HepG2 (cell line): Measurements from ENCODE around the gene KCNH1. TPM values are rescaled to one million over a fixed set of nuclear protein-coding genes. Genes with fewer than 3 reads are reported as not detected.

Experiments used
- ATAC-seq: fragments of 200-7000 bp; cut with Tn5 transposase; 3 replicates; pipeline ENCODE4 v1.9.1; 2020; ENCODE audit warnings: mild to moderate bottlenecking, moderate library complexity
- BruUV-seq: library from RNA; stranded (reverse); fragments of 400-500 nt; replicated peaks from 2 replicates; lab custom pipeline; 2021; lab: Mats Ljungman, UMichigan
- CTCF ChIA-PET: fragments of 300-600 bp; formaldehyde crosslinking; extraction: SDS; loops from one replicate; lab custom pipeline; 2021; ENCODE audit warnings: low total read pairs, inconsistent platforms, low intra/inter-chr PET ratio; lab: Yijun Ruan, JAX
- POLR2A ChIA-PET: fragments of 350-600 bp; sonication (Branson Sonifier 250); formaldehyde crosslinking; loops from one replicate; lab custom pipeline; 2020; ENCODE audit warnings: antibody characterized with exemption, inconsistent platforms; lab: Yijun Ruan, JAX
- DNase-seq: peaks from one replicate; pipeline ENCODE4 v3.0.0-alpha.2; 2015; ENCODE audit warnings: low spot score
- FAIRE-seq: peaks from 3 replicates; lab custom pipeline; 2011; peaks lifted over from hg19 to GRCh38; lab: Jason Lieb, UNC
- H2AFZ ChIP-seq: one replicate; pipeline ENCODE4 v1.6.1; 2011; ENCODE audit warnings: low read length, inconsistent platforms
- H3K27ac ChIP-seq: fragments of 300-600 bp; 3 replicates; pipeline ENCODE4 v1.8.0; 2011; ENCODE audit warnings: mixed run types, mild to moderate bottlenecking, mixed read lengths, low read length, inconsistent platforms; ENCODE audit not compliant: insufficient read depth; ENCODE audit errors: extremely low read length
- H3K27me3 ChIP-seq, 2 experiments: fragments of 200-600 bp in 1 of 2; 2 replicates in 1 of 2; 3 replicates in 1 of 2; pipeline versions ENCODE4 v1.6.0 to v1.8.0; 2011; ENCODE audit warnings: low read length in 2 of 2, mild to moderate bottlenecking in 2 of 2, moderate library complexity in 2 of 2, inconsistent platforms in 1 of 2; ENCODE audit not compliant: insufficient read depth in 2 of 2, control insufficient read depth in 1 of 2
- H3K36me3 ChIP-seq, 2 experiments: fragments of 200-600 bp in 1 of 2; replicated peaks in 1 of 2; 2 replicates in 1 of 2; 3 replicates in 1 of 2; pipeline versions ENCODE4 v1.5.1 to v1.8.0; 2011; ENCODE audit warnings: low read length in 2 of 2, inconsistent platforms in 1 of 2; ENCODE audit not compliant: insufficient read depth in 2 of 2, control insufficient read depth in 1 of 2
- H3K4me1 ChIP-seq: 2 replicates; pipeline ENCODE4 v1.5.1; 2012; ENCODE audit warnings: low read length, inconsistent platforms; ENCODE audit not compliant: insufficient read depth
- H3K4me2 ChIP-seq: 2 replicates; pipeline ENCODE4 v1.6.0; 2011; ENCODE audit warnings: low read depth, low read length, inconsistent platforms
- H3K4me3 ChIP-seq, 3 experiments: fragments of 200-600 bp in 1 of 3; sonication (generic), shearing (Covaris generic) in 1 of 3; replicated peaks in 1 of 3; 2 replicates each; pipeline ENCODE4 v1.5.1; 2011 to 2016; ENCODE audit warnings: low read length in 3 of 3, inconsistent platforms in 2 of 3, low read depth in 2 of 3, mild to moderate bottlenecking in 2 of 3, control low read depth in 1 of 3, mixed read lengths in 1 of 3; ENCODE audit not compliant: insufficient read depth in 1 of 3
- H3K79me2 ChIP-seq: one replicate; pipeline ENCODE4 v1.6.1; 2011; ENCODE audit warnings: low read length, inconsistent platforms; ENCODE audit not compliant: insufficient read depth
- H3K9ac ChIP-seq: 2 replicates; pipeline ENCODE4 v1.6.0; 2011; ENCODE audit warnings: mild to moderate bottlenecking, low read depth, low read length, inconsistent platforms; ENCODE audit not compliant: insufficient read depth
- H3K9me3 ChIP-seq: 2 replicates; pipeline ENCODE4 v1.5.1; 2012; ENCODE audit warnings: mild to moderate bottlenecking, low read length
- H4K20me1 ChIP-seq: 2 replicates; pipeline ENCODE4 v1.6.0; 2011; ENCODE audit warnings: inconsistent platforms, mild to moderate bottlenecking, low read length, moderate library complexity; ENCODE audit not compliant: insufficient read depth
- CEBPB ChIP-seq: IDR thresholded peaks from 2 replicates; pipeline ENCODE4 v1.6.1; 2011; ENCODE audit warnings: low read depth, low read length, improper control_type of control experiment, borderline replicate concordance
- GFI1 ChIP-seq: sonication (generic); formaldehyde crosslinking; IDR thresholded peaks from 2 replicates; pipeline ENCODE4 v1.5.0; 2020; ENCODE audit warnings: missing genetic modification reagents, mild to moderate bottlenecking, borderline replicate concordance
- HNF1A ChIP-seq, 2 experiments: sonication (generic) in 1 of 2; formaldehyde crosslinking in 1 of 2; IDR thresholded peaks; 2 replicates each; pipeline versions ENCODE4 v1.4.0 to v1.6.1; 2016 to 2020; ENCODE audit warnings: borderline replicate concordance in 1 of 2, low read depth in 1 of 2, mild to moderate bottlenecking in 1 of 2, missing genetic modification reagents in 1 of 2
- HNRNPLL ChIP-seq: fragments of 200-400 bp; formaldehyde crosslinking; IDR thresholded peaks from 2 replicates; pipeline ENCODE4 v1.6.1; 2017; ENCODE audit warnings: mild to moderate bottlenecking, low read depth, low read length; ENCODE audit not compliant: poor library complexity, severe bottlenecking
- MAFF ChIP-seq: IDR thresholded peaks from 2 replicates; pipeline ENCODE4 v1.6.1; 2011; ENCODE audit warnings: low read depth, low read length, improper control_type of control experiment
- MAFK ChIP-seq, 2 experiments: IDR thresholded peaks in 1 of 2; conservative IDR thresholded peaks in 1 of 2; 2 replicates each; pipeline ENCODE4 v1.6.1; 2011; ENCODE audit warnings: improper control_type of control experiment in 2 of 2, low read length in 2 of 2
- SYNCRIP ChIP-seq: fragments of 200-400 bp; formaldehyde crosslinking; IDR thresholded peaks from 2 replicates; pipeline ENCODE4 v1.6.1; 2018; ENCODE audit warnings: mild to moderate bottlenecking, low read depth, low read length; ENCODE audit not compliant: insufficient read depth
- THAP11 ChIP-seq: IDR thresholded peaks from 2 replicates; pipeline ENCODE4 v1.6.1; 2016; ENCODE audit warnings: missing biosample characterization, missing genetic modification reagents
- ZBTB3 ChIP-seq: sonication (generic); formaldehyde crosslinking; IDR thresholded peaks from 2 replicates; pipeline ENCODE4 v1.4.0; 2020; ENCODE audit warnings: low read depth, mild to moderate bottlenecking, moderate library complexity, missing genetic modification reagents, borderline replicate concordance
- ZNF20 ChIP-seq: sonication (generic); formaldehyde crosslinking; IDR thresholded peaks from 2 replicates; pipeline ENCODE4 v1.4.0; 2020; ENCODE audit warnings: mild to moderate bottlenecking, moderate library complexity, missing genetic modification reagents
- ZNF224 ChIP-seq: sonication (generic); formaldehyde crosslinking; IDR thresholded peaks from 2 replicates; pipeline ENCODE4 v1.5.0; 2020; ENCODE audit warnings: mild to moderate bottlenecking, missing genetic modification reagents
- ZNF44 ChIP-seq: sonication (generic); formaldehyde crosslinking; IDR thresholded peaks from 2 replicates; pipeline ENCODE4 v1.5.1; 2020; ENCODE audit warnings: mild to moderate bottlenecking, missing genetic modification reagents
- ZNF781 ChIP-seq: sonication (generic); formaldehyde crosslinking; IDR thresholded peaks from 2 replicates; pipeline ENCODE4 v1.5.1; 2020; ENCODE audit warnings: borderline replicate concordance, mild to moderate bottlenecking, missing genetic modification reagents; ENCODE audit errors: not compliant biosample characterization
- WGBS: methylation state at CpG from one replicate; pipeline ENCODE4 v1.1.6; 2017; ENCODE audit warnings: low lambda C conversion rate; 5-methylcytosine and 5-hydroxymethylcytosine counted together
- in situ Hi-C: cut with HindIII; loops from 2 replicates; pipeline ENCODE4 v1.10.0; 2017; ENCODE audit warnings: low pct_unique_long_range_greater_than_20kb; ENCODE audit not compliant: extremely low pct_ligation_motif_present
- intact Hi-C: fragments of 100-400 bp; cut with micrococcal nuclease; formaldehyde crosslinking; loops from one replicate; pipeline ENCODE4 v1.10.0; 2022; ENCODE audit not compliant: unreplicated experiment
- polyA plus RNA-seq, 8 experiments: library from polyadenylated mRNA; depleted of rRNA in 3 of 8; stranded (reverse) in 7 of 8; unstranded in 1 of 8; fragments of >200 nt; fragmentation: Illumina TruSeq in 4 of 8; extraction: Trizol in 4 of 8; gene quantifications; 2 replicates each; pipeline versions ENCODE4 v1.2.1 to v1.2.3, GENCODE V29; 2011 to 2016; ENCODE audit warnings: low read depth in 4 of 8, missing spikeins in 1 of 8, mixed read lengths in 1 of 8; ENCODE audit not compliant: insufficient read depth in 1 of 8
- total RNA-seq, 5 experiments: library from RNA; depleted of rRNA; stranded (reverse); fragments of >200 nt; fragmentation: Illumina TruSeq; extraction: Trizol; gene quantifications; 2 replicates each; pipeline ENCODE4 v1.2.3, GENCODE V29; 2016; ENCODE audit warnings: low read depth in 1 of 5
- TF ChIP-seq, protein P1 (sequence below): IDR thresholded peaks from 2 replicates; pipeline ENCODE4 v1.6.1; 2016; ENCODE audit warnings: missing compliant biosample characterization, missing genetic modification reagents, borderline replicate concordance

Gene KCNH1
- total and polyA plus RNA-seq, 2 of the 13 experiments (the other 11 are each of a cell fraction or from before 2014, with no cell fraction given): not detected

DNA sequence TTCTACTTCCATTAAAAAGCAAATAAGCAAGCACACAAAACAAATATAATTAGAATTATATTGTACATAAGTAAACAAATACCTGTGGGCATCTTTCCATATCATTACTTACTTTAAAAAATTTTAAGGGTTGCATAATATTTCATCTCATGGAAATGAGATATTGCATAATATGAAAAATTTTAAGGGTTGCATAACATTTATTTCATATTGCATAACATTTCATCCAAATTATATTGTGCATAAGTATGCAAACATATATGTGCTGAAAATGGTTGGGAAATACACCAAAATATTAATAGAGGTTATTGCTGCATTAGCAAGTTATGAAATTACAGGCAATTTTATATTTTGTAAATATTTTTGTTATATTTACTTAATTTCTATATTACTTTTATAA is 213.7 kb downstream of the KCNH1 start:
- CTCF ChIA-PET: no interaction called here
- no peak overlapping the region for H3K27ac ChIP-seq
- H3K27me3 ChIP-seq: no peaks in the 10 kb centered on the region
- H3K4me2 ChIP-seq: no peak overlapping the region
- H3K36me3 ChIP-seq: no peaks in the 10 kb centered on the region
- no peaks in the 10 kb centered on the region for H3K9me3 ChIP-seq
- no peak overlapping the region for H2AFZ ChIP-seq
- POLR2A ChIA-PET: no interaction called here
- no peak for ATAC-seq
- H3K79me2 ChIP-seq: no peaks in the 10 kb centered on the region
- in situ Hi-C loops: no loop called here
- FAIRE-seq: no peak
- no TSS peak for BruUV-seq
- no peak overlapping the region for H3K9ac ChIP-seq
- no peaks in the 10 kb centered on the region for H4K20me1 ChIP-seq
- intact Hi-C loops: no loop called here
- no peaks in the 10 kb centered on the region for H3K4me1 ChIP-seq
- no peak for DNase-seq
- H3K4me3 ChIP-seq: no peak overlapping the region
- TF ChIP-seq THAP11 (CRISPR knock-in tag) (no peak), CEBPB (peak; percentile 72)

DNA sequence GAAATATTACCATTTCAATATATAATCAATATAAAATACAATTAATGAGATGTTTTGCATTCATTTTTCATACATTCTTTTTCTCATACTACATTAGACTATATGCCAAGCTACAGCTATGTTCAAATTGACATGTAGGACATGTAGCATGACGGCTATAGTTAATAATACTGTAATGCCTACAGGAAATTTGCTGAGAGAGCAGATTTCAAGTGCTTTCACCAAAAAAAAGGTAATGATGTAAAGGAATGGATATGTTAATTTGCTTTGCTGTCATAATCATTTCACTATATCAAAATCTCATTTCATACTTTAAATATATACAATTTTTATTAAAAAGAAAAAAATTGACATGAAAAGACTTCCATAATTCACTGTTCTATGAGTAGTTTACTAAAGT is 215.1 kb downstream of the KCNH1 start:
- BruUV-seq: no TSS peak
- intact Hi-C loops: no loop called here
- no peak for FAIRE-seq
- in situ Hi-C loops: no loop called here
- Histone ChIP-seq H3K36me3 (no peaks in the 10 kb centered on the region), H3K4me3 (no peak overlapping the region), H2AFZ (no peak overlapping the region), H3K4me2 (no peak overlapping the region), H3K27ac (no peak overlapping the region), H4K20me1 (no peaks in the 10 kb centered on the region), H3K9ac (no peak overlapping the region), H3K79me2 (no peaks in the 10 kb centered on the region), H3K27me3 (no peaks in the 10 kb centered on the region), H3K4me1 (no peaks in the 10 kb centered on the region), H3K9me3 (no peaks in the 10 kb centered on the region)
- TF ChIP-seq GFI1 (CRISPR knock-in tag) (no peak), HNF1A (IDR thresholded peaks at IDR 0.05; ENCODE audit: low read depth) (no peak), HNF1A (CRISPR knock-in tag; IDR thresholded peaks at IDR 0.05; ENCODE audit: borderline replicate concordance) (no peak), ZNF224 (CRISPR knock-in tag) (no peak), MAFK (conservative IDR thresholded peaks at IDR 0.05 in 1 of 2, IDR thresholded peaks at IDR 0.05 in 1 of 2; ENCODE audit: low read length in 2 of 2) (peak; percentile 73 to 83), HNRNPLL (no peak), ZBTB3 (CRISPR knock-in tag) (no peak), ZNF20 (no peak), MAFF (peak; percentile 76), SYNCRIP (no peak), ZNF44 (CRISPR knock-in tag) (no peak), ZNF781 (CRISPR knock-in tag) (no peak)
- TF ChIP-seq, protein P1, sequence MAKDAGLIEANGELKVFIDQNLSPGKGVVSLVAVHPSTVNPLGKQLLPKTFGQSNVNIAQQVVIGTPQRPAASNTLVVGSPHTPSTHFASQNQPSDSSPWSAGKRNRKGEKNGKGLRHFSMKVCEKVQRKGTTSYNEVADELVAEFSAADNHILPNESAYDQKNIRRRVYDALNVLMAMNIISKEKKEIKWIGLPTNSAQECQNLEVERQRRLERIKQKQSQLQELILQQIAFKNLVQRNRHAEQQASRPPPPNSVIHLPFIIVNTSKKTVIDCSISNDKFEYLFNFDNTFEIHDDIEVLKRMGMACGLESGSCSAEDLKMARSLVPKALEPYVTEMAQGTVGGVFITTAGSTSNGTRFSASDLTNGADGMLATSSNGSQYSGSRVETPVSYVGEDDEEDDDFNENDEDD (CRISPR knock-in tag): no peak
- ATAC-seq: no peak
- CTCF ChIA-PET: no interaction called here
- no peak for DNase-seq
- POLR2A ChIA-PET: no interaction called here
- WGBS: 3% methylated on average over 1 of the region's 1 CpG
